ENCODE data around the gene SELENOH. TPM values are rescaled to one million over a fixed set of nuclear protein-coding genes. Genes with fewer than 3 reads are reported as not detected.

The SELENOH gene
- total and polyA plus RNA-seq, 9 of the 15 experiments (the other 6 are each of a cell fraction or from before 2014, with no cell fraction given), result 16.6 to 299 (median 118) TPM

GRCh38 chr11:57712256-57713150, 28.8 kb upstream of the SELENOH start, which contains the start of gene TMX2 (continued):
- 0 out of 2 replicates have a peak, but pooled peaks have one; percentile 62 for TF ChIP-seq CHCHD3 (CRISPR knock-in tag; IDR thresholded peaks at IDR 0.05)
- TF ChIP-seq ZNF609 (CRISPR knock-in tag; IDR thresholded peaks at IDR 0.05; ENCODE audit: borderline replicate concordance), result peak; percentile 79; the same call in 1 of the 2 replicates
- no peak for TF ChIP-seq HNRNPUL1 (IDR thresholded peaks at IDR 0.05; ENCODE audit: low read length)
- peak; percentile 42; the same call in 1 of the 2 replicates for TF ChIP-seq OTX1 (CRISPR knock-in tag; IDR thresholded peaks at IDR 0.05)
- peak; percentile 65 for TF ChIP-seq KDM5B (IDR thresholded peaks at IDR 0.05; ENCODE audit: insufficient replicate concordance, low read depth, low read length)
- TF ChIP-seq ZMIZ1 (IDR thresholded peaks at IDR 0.05; ENCODE audit: low read depth in 2 of 2, low read length in 2 of 2), result 0 out of 4 replicates have a peak, but pooled peaks of 1 of the 2 experiments have one; percentile 11
- peak; percentile 10; the same call in 1 of the 2 replicates for TF ChIP-seq JUN (IDR thresholded peaks at IDR 0.05; ENCODE audit: borderline replicate concordance, low read depth, low read length)
- TF ChIP-seq JUN (CRISPR knock-in tag; IDR thresholded peaks at IDR 0.05; ENCODE audit: borderline replicate concordance), result no peak
- no peak for TF ChIP-seq MCM3 (IDR thresholded peaks at IDR 0.05)

Data from K562 (cell line).